Astrocyte of the spinal cord (primary cell): Measurements from ENCODE around the gene PPP1R13L.
A peak's percentile ranks its signal among the peaks of the same experiment; 100 is the strongest.

Source experiments
- DNase-seq: peaks from one replicate; pipeline ENCODE4 v3.0.0; 2011; ENCODE audit warnings: low read depth, low spot score
- H3K4me3 ChIP-seq: 2 replicates; pipeline ENCODE4 v1.5.1; 2011; ENCODE audit warnings: low read depth, mild to moderate bottlenecking, low read length, moderate library complexity
- CTCF ChIP-seq: IDR thresholded peaks from 2 replicates; pipeline ENCODE4 v1.5.1; 2012; ENCODE audit warnings: low read depth, mild to moderate bottlenecking, low read length, inconsistent platforms
- in situ Hi-C: cut with HindIII; loops from 2 replicates; pipeline ENCODE4 v1.10.0; 2017; ENCODE audit warnings: low sequenced_read_pairs

The PPP1R13L gene

DNA sequence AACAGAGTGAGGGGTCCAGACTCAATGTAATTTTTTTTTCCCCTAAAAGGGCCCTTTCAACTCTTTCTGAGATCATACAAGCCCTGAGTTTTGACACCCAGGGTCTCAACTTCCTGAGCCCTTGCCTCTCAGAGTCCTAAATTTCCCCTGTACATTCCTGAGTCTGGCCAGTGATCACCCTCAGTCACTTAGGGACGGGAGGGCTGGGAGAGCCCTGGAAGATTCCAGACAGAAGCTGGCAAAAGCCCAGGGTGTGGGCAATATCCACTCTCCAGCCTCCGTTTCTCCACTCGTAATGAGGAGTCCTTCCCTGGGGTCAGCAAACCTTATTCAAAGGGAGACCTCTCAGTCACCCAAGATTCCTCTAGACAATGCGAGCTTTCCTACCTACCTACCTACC, 1.6 kb downstream of the PPP1R13L start:
- DNase-seq = no peak

DNA sequence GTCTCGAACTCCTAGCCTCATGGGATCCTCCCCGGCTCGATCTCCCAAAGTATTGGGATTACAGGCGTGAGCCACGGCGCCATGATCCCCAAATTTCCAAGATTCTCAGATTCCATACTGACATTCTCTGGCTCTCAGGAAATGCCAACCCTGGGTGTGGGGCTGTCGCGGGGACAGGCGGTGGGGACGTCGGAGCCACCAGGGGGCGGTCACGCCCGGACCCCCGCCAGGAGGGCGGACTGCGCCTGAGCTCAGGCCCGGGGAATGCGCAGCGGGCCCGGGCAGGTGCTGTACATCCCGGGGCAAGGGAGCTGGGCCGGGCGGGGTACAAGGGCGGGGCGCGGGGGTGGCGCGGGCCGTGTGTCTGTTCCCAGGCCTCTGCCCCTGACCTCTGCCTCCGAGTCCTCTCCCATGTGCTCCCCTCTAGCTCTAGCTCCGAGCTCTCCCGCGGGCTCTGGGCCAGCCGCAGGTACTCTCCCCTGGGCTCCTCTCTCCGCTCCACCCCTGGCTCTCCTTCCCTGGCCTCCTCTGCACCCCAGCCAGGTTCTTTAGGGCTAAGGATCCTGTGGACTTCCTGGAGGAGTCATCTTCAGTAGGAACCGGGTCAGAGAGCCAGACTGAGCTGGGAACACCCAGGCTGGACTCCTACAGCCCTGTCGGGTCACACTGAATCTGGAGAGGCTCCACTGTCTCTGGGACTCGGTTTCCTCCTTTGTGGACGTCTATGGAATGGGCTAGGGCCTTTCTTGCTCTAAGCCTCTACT, 2.4 kb downstream of the PPP1R13L start:
- no peak overlapping the region for H3K4me3 ChIP-seq
- peak; percentile 55 for TF ChIP-seq CTCF
- in situ Hi-C loops = no loop called here
- DNase-seq = no peak

More for the DNA sequence above, 1.6 kb downstream of the PPP1R13L start:
- H3K4me3 ChIP-seq = no peak overlapping the region
- no peak for TF ChIP-seq CTCF
- in situ Hi-C loops = no loop called here

DNA sequence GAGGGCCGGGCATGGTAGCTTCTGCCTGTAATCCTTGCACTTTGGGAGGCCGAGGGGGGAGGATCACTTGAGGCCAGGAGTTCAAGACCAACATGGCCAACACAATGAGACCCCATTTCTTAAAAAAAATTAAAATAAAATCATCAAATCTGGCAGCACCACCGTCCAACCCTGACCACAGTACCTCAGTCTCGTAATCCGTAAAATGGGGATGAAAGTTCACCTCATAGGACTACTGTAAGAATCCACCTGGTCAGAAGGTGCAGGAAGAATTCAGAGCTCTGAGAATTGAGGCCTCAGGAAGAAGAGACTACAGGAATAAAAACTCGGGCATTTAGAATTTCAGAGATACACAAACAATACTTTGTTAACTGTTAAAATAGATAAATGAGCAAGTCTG, 3.1 kb downstream of the PPP1R13L start:
- TF ChIP-seq CTCF = no peak
- in situ Hi-C loops = no loop called here
- no peak overlapping the region for H3K4me3 ChIP-seq
- DNase-seq = no peak

DNA sequence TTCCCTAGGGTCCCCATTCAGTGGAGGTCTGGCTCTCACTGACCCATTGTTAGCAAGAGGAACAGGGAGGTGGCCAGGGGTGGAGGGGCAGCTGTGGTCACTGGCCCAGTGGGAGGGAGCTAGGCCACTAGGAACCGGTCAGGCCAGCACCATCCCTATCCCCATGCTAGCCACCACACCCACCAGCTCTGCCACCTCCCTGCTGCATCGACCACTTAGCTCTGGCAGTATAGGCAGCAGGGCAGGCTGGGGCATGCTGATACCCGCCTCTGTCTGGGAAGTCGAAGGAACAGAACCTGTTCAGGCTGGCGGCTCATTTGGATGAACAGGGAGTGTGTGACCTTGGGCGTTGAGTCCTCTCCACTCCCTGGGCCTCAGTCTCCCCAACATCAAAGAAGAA, 4.7 kb downstream of the PPP1R13L start:
- in situ Hi-C loops = no loop called here
- DNase-seq = no peak
- no peak for TF ChIP-seq CTCF
- H3K4me3 ChIP-seq = no peak overlapping the region

- peak; percentile 21 for TF ChIP-seq CTCF
- no peak overlapping the region for H3K4me3 ChIP-seq
- in situ Hi-C loops = no loop called here
- no peak for DNase-seq
Observed at GRCh38 chr19:45395821-45396617, 8.8 kb downstream of the PPP1R13L start.

- H3K4me3 ChIP-seq = no peak overlapping the region
- in situ Hi-C loops = no loop called here
- TF ChIP-seq CTCF = no peak
- no peak for DNase-seq
Observed at GRCh38 chr19:45391871-45392665, 12.8 kb downstream of the PPP1R13L start.
